Measurements from ENCODE around the gene EFCAB12.

Gene EFCAB12

GRCh38 chr3:129442947-129443346 is 14.5 kb upstream of the EFCAB12 start:
- no peak for DNase-seq

GRCh38 chr3:129442486-129442885 is 14.1 kb upstream of the EFCAB12 start:
- DNase-seq = no peak

GRCh38 chr3:129441782-129442181 is 13.3 kb upstream of the EFCAB12 start:
- peak; percentile 17 for DNase-seq

GRCh38 chr3:129441215-129441614 is 12.8 kb upstream of the EFCAB12 start:
- DNase-seq = no peak

GRCh38 chr3:129440618-129441190 is 12.3 kb upstream of the EFCAB12 start:
- DNase-seq = peak; percentile 56

- DNase-seq = peak; percentile 99
These were observed 11.6 kb upstream of the EFCAB12 start, which contains the start of the genes IFT122 and MBD4 for GRCh38 chr3:129439817-129440617. Gene IFT122 (plus strand): TSS chr3:129440224. CDS start chr3:129440331, 107 bp downstream. Gene MBD4 (minus strand): TSS chr3:129439948. CDS start chr3:129439833, 115 bp downstream.

GRCh38 chr3:129439226-129439816 is 10.9 kb upstream of the EFCAB12 start:
- no peak for DNase-seq

GRCh38 chr3:129435367-129435766 is 6.9 kb upstream of the EFCAB12 start:
- no peak for DNase-seq

- no peak for DNase-seq
These were observed 5.7 kb upstream of the EFCAB12 start for GRCh38 chr3:129434140-129434539.

GRCh38 chr3:129433565-129433964 is 5.1 kb upstream of the EFCAB12 start:
- DNase-seq = no peak

GRCh38 chr3:129432671-129433070 is 4.2 kb upstream of the EFCAB12 start:
- no peak for DNase-seq

GRCh38 chr3:129432036-129432435 is 3.6 kb upstream of the EFCAB12 start:
- DNase-seq = no peak

- no peak for DNase-seq
These were observed 1.2 kb upstream of the EFCAB12 start for GRCh38 chr3:129429602-129430001.

GRCh38 chr3:129429080-129429451 is 630 bp upstream of the EFCAB12 start:
- DNase-seq = no peak

GRCh38 chr3:129428007-129428375 is 445 bp downstream of the EFCAB12 start:
- no peak for DNase-seq

- no peak for DNase-seq
These were observed 2.8 kb downstream of the EFCAB12 start for GRCh38 chr3:129425619-129426018.

GRCh38 chr3:129425213-129425612 is 3.2 kb downstream of the EFCAB12 start:
- DNase-seq = no peak

GRCh38 chr3:129424185-129424841 is 4.1 kb downstream of the EFCAB12 start:
- no peak for DNase-seq

- no peak for DNase-seq
These were observed 5.5 kb downstream of the EFCAB12 start for GRCh38 chr3:129422897-129423296.

GRCh38 chr3:129421988-129422745 is 6.3 kb downstream of the EFCAB12 start:
- DNase-seq = no peak

- DNase-seq = no peak
These were observed 7.1 kb downstream of the EFCAB12 start for GRCh38 chr3:129421236-129421883.

- no peak for DNase-seq
These were observed 9.0 kb downstream of the EFCAB12 start for GRCh38 chr3:129419476-129419875.

Measured in NCI-H1092 treated with DMSO at 0.1 percent for 48 hours (cell line).